Esophagus muscularis mucosa (tissue), 4 donors: ENCODE results near the gene CRYGS. TPM values are rescaled to one million over a fixed set of nuclear protein-coding genes. Genes with fewer than 3 reads are reported as not detected.

Source experiments
- DNase-seq: peaks from one replicate; pipeline ENCODE4 v3.0.0-alpha.2; 2017; ENCODE audit errors: extremely low spot score
- H3K27ac ChIP-seq, 4 donors: fragments of 200-600 bp; sonication (generic); replicated peaks in 1 of 4; 1 replicate in 3 of 4; 2 replicates in 1 of 4; pipeline ENCODE4 v1.5.1; 2016 to 2019; ENCODE audit warnings: mild to moderate bottlenecking in 1 of 4
- H3K27me3 ChIP-seq, 4 donors: fragments of 200-600 bp; sonication (generic); one replicate each; pipeline versions ENCODE4 v1.5.1 to v1.6.0; 2016 to 2019
- H3K36me3 ChIP-seq, 4 donors: fragments of 200-600 bp; sonication (generic); one replicate each; pipeline ENCODE4 v1.5.1; 2016 to 2019
- H3K4me1 ChIP-seq, 4 donors: fragments of 200-600 bp; sonication (generic); one replicate each; pipeline ENCODE4 v1.5.1; 2016 to 2019
- H3K4me3 ChIP-seq, 4 donors: fragments of 200-600 bp; sonication (generic); 1 replicate in 2 of 4; 2 replicates in 2 of 4; pipeline ENCODE4 v1.5.1; 2016 to 2019; ENCODE audit warnings: mild to moderate bottlenecking in 4 of 4, moderate library complexity in 1 of 4
- H3K9me3 ChIP-seq, 4 donors: fragments of 200-600 bp; sonication (generic); 1 replicate in 3 of 4; 2 replicates in 1 of 4; pipeline ENCODE4 v1.5.1; 2016 to 2019
- CTCF ChIP-seq, 3 experiments: fragments of 200-600 bp in 2 of 3; fragments of 450-650 bp in 1 of 3; sonication (generic) in 2 of 3; IDR thresholded peaks; one replicate each; pipeline ENCODE4 v1.5.1; 2017 to 2019; ENCODE audit warnings: antibody characterized with exemption in 3 of 3, mild to moderate bottlenecking in 2 of 3, moderate library complexity in 1 of 3
- EP300 ChIP-seq: sonication (generic); formaldehyde crosslinking; IDR thresholded peaks from one replicate; pipeline ENCODE4 v1.6.1; 2017; ENCODE audit warnings: antibody characterized with exemption
- POLR2A ChIP-seq: fragments of 450-650 bp; IDR thresholded peaks from one replicate; pipeline ENCODE4 v1.6.1; 2017; ENCODE audit warnings: antibody characterized with exemption, moderate library complexity, mild to moderate bottlenecking, low read depth
- POLR2AphosphoS5 ChIP-seq, 2 donors: sonication (generic); formaldehyde crosslinking; IDR thresholded peaks; one replicate each; pipeline ENCODE4 v1.6.1; 2017; ENCODE audit warnings: antibody characterized with exemption in 2 of 2
- WGBS: methylation state at CpG from one replicate; pipeline ENCODE4 v1.1.5; 2018; 5-methylcytosine and 5-hydroxymethylcytosine counted together
- intact Hi-C: fragments of 100-400 bp; cut with DNase I; formaldehyde crosslinking; loops from one replicate; pipeline ENCODE4 v1.15.1; 2023
- total RNA-seq, 4 donors: library from RNA; depleted of rRNA; stranded (reverse); fragments of >200 nt; gene quantifications; one replicate each; pipeline versions ENCODE4 v1.1.0 to v1.2.1, GENCODE V29; 2016

CRYGS gene
- total RNA-seq, 4 donors from 2014 or later = 0.32 to 2.1 (median 1.6) TPM

- no peak overlapping the region for H3K4me3 ChIP-seq
- intact Hi-C loops = no loop called here
- TF ChIP-seq POLR2A = no peak
- no peak for TF ChIP-seq POLR2AphosphoS5 (IDR thresholded peaks at IDR 0.05)
- TF ChIP-seq CTCF (IDR thresholded peaks at IDR 0.05) = no peak
- no peak for TF ChIP-seq EP300
- H3K36me3 ChIP-seq = peaks cover 0 to 29% (median 18%) of the 10 kb centered on the region in 4 donors
- H3K27ac ChIP-seq = no peak overlapping the region
- no peaks in the 10 kb centered on the region for H3K9me3 ChIP-seq
- H3K27me3 ChIP-seq = no peaks in the 10 kb centered on the region
- H3K4me1 ChIP-seq = peaks cover 29 to 79% (median 63%) of the 10 kb centered on the region in 4 donors
- no peak for DNase-seq
Observed at GRCh38 chr3:186564586-186564985, 20.4 kb upstream of the CRYGS start.

- Histone ChIP-seq H3K27ac (no peak overlapping the region), H3K9me3 (no peaks in the 10 kb centered on the region), H3K4me1 (no peaks in the 10 kb centered on the region), H3K36me3 (peaks cover 52 to 98% (median 83%) of the 10 kb centered on the region in 4 donors), H3K27me3 (no peaks in the 10 kb centered on the region), H3K4me3 (no peak overlapping the region)
- intact Hi-C loops = no loop called here
- WGBS = 83% methylated on average over 5 of the region's 5 CpGs
- TF ChIP-seq CTCF (IDR thresholded peaks at IDR 0.05) (no peak), POLR2AphosphoS5 (IDR thresholded peaks at IDR 0.05) (no peak), EP300 (no peak), POLR2A (no peak)
- DNase-seq = no peak
Observed at GRCh38 chr3:186552408-186553031, 8.3 kb upstream of the CRYGS start.

GRCh38 chr3:186551387-186551786 is 7.2 kb upstream of the CRYGS start:
- WGBS = 86% methylated on average over 6 of the region's 6 CpGs
- Histone ChIP-seq H3K27ac (no peak overlapping the region), H3K27me3 (no peaks in the 10 kb centered on the region), H3K4me1 (no peaks in the 10 kb centered on the region), H3K9me3 (no peaks in the 10 kb centered on the region), H3K36me3 (peaks cover 52 to 98% (median 77%) of the 10 kb centered on the region in 4 donors), H3K4me3 (no peak overlapping the region)
- intact Hi-C loops = no loop called here
- no peak for DNase-seq
- TF ChIP-seq POLR2A = no peak
- no peak for TF ChIP-seq CTCF (IDR thresholded peaks at IDR 0.05)
- no peak for TF ChIP-seq EP300
- no peak for TF ChIP-seq POLR2AphosphoS5 (IDR thresholded peaks at IDR 0.05)

- no peaks in the 10 kb centered on the region for H3K9me3 ChIP-seq
- intact Hi-C loops = no loop called here
- TF ChIP-seq CTCF (IDR thresholded peaks at IDR 0.05) = no peak
- no peak for TF ChIP-seq POLR2A
- TF ChIP-seq POLR2AphosphoS5 (IDR thresholded peaks at IDR 0.05) = no peak
- no peak for TF ChIP-seq EP300
- H3K27me3 ChIP-seq = no peaks in the 10 kb centered on the region
- H3K27ac ChIP-seq = no peak overlapping the region
- WGBS = 97% methylated on average over 3 of the region's 3 CpGs
- peaks cover 41 to 88% (median 65%) of the 10 kb centered on the region in 4 donors for H3K36me3 ChIP-seq
- no peak overlapping the region for H3K4me3 ChIP-seq
- no peaks in the 10 kb centered on the region for H3K4me1 ChIP-seq
- DNase-seq = no peak
Observed at GRCh38 chr3:186549497-186549896, 5.3 kb upstream of the CRYGS start.

GRCh38 chr3:186540835-186541226 is 3.3 kb downstream of the CRYGS start:
- Histone ChIP-seq H3K9me3 (no peaks in the 10 kb centered on the region), H3K27ac (no peak overlapping the region), H3K4me1 (peaks cover 12 to 21% (median 19%) of the 10 kb centered on the region in 4 donors), H3K4me3 (no peak overlapping the region), H3K36me3 (peaks cover 0 to 29% (median 4%) of the 10 kb centered on the region in 4 donors), H3K27me3 (no peaks in the 10 kb centered on the region)
- TF ChIP-seq EP300 = no peak
- no peak for TF ChIP-seq CTCF (IDR thresholded peaks at IDR 0.05)
- TF ChIP-seq POLR2A = no peak
- no peak for TF ChIP-seq POLR2AphosphoS5 (IDR thresholded peaks at IDR 0.05)
- intact Hi-C loops = loop anchor here (2.0 to 5.0 kb wide), 2 partner anchors 284 to 558 kb away; no protein-coding TSS in a partner anchor
- no peak for DNase-seq
- WGBS = 49% methylated on average over 2 of the region's 2 CpGs
